ENCODE measurements around the gene FGFRL1. TPM values are rescaled to one million over a fixed set of nuclear protein-coding genes. Genes with fewer than 3 reads are reported as not detected.

Gene FGFRL1
- polyA plus RNA-seq, 1 experiment: 11.2 TPM

DNA sequence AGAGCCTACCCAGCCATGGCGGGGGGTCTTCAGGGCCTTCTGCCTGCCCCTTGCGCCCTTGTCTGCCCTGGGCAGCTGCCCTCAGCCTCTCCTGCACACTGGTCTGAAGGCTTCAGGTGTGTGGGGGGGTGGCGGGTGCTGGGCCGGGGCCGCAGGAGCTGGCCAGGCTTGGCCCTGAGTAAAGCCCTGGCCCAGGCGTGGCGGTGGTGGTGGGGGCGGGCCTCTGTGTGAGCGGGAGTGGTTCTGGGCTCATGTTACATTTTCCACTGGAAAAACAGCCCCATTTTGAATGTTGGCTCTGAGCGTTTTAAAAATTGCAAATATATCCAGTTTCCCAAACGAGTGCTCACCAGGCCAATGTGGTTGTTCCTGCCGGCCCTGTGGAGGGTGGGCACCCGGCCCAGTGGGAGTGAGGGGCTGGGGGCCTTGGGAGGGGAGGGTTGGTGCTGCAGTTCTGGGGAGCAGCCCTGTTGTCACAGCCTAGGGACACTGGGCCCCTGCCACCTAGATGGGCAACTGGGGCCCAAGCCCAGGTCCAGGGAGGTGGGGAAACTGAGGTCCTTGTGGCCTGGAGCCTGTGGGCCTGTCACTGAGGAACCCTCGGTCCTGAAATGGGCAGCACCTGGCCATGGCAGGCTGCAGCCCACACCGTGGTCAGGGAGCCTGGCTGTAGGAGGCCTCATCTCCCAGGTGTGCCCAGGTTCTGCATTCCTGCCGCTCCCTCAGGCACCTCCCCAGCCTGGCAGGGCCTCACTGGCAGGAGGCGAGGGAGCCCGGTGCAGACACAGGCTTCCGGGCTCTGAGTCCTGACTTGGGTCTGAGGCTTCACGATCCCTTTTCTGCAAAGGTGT is 28.3 kb downstream of the FGFRL1 start:
- TF ChIP-seq CTCF (IDR thresholded peaks at IDR 0.05; ENCODE audit: low read depth, low read length): no peak
- ChIA-PET CTCF (no interaction called here), POLR2A (interaction anchor here (0.6 kb wide), 1 partner anchor 455 kb away, joined by 5 read pairs; no protein-coding TSS in a partner anchor)
- Histone ChIP-seq H3K27ac (ENCODE audit: low read depth, low read length) (peak overlapping the region; percentile 52), H3K9me3 (ENCODE audit: control insufficient read depth, insufficient read depth, low read length) (no peaks in the 10 kb centered on the region; the same call in 1 of the 2 replicates), H3K4me3 (ENCODE audit: low read depth, low read length) (no peak overlapping the region), H3K27me3 (ENCODE audit: control insufficient read depth, insufficient read depth, low read length) (no peaks in the 10 kb centered on the region)
- DNase-seq (ENCODE audit: low read depth, low spot score): no peak

- POLR2A ChIA-PET: no interaction called here
- DNase-seq (ENCODE audit: low read depth, low spot score): no peak
- no peak for TF ChIP-seq CTCF (IDR thresholded peaks at IDR 0.05; ENCODE audit: low read depth, low read length)
- CTCF ChIA-PET: no interaction called here
- Histone ChIP-seq H3K9me3 (ENCODE audit: control insufficient read depth, insufficient read depth, low read length) (no peaks in the 10 kb centered on the region; the same call in 1 of the 2 replicates), H3K27me3 (ENCODE audit: control insufficient read depth, insufficient read depth, low read length) (no peaks in the 10 kb centered on the region), H3K27ac (ENCODE audit: low read depth, low read length) (no peak overlapping the region), H3K4me3 (ENCODE audit: low read depth, low read length) (no peak overlapping the region)
Measured at GRCh38 chr4:1040344-1041146, 29.1 kb downstream of the FGFRL1 start.

GRCh38 chr4:1041147-1041935 is 29.9 kb downstream of the FGFRL1 start:
- no peaks in the 10 kb centered on the region for H3K27me3 ChIP-seq (ENCODE audit: control insufficient read depth, insufficient read depth, low read length)
- POLR2A ChIA-PET: no interaction called here
- peak overlapping the region; percentile 0 for H3K27ac ChIP-seq (ENCODE audit: low read depth, low read length)
- no peak overlapping the region for H3K4me3 ChIP-seq (ENCODE audit: low read depth, low read length)
- no peak for TF ChIP-seq CTCF (IDR thresholded peaks at IDR 0.05; ENCODE audit: low read depth, low read length)
- CTCF ChIA-PET: no interaction called here
- no peaks in the 10 kb centered on the region; the same call in 1 of the 2 replicates for H3K9me3 ChIP-seq (ENCODE audit: control insufficient read depth, insufficient read depth, low read length)
- no peak for DNase-seq (ENCODE audit: low read depth, low spot score)

- no peak for TF ChIP-seq CTCF (IDR thresholded peaks at IDR 0.05; ENCODE audit: low read depth, low read length)
- no peaks in the 10 kb centered on the region for H3K27me3 ChIP-seq (ENCODE audit: control insufficient read depth, insufficient read depth, low read length)
- peak overlapping the region; percentile 0 for H3K27ac ChIP-seq (ENCODE audit: low read depth, low read length)
- no peak for DNase-seq (ENCODE audit: low read depth, low spot score)
- no peak overlapping the region for H3K4me3 ChIP-seq (ENCODE audit: low read depth, low read length)
- ChIA-PET POLR2A (no interaction called here), CTCF (no interaction called here)
- H3K9me3 ChIP-seq (ENCODE audit: control insufficient read depth, insufficient read depth, low read length): no peaks in the 10 kb centered on the region; the same call in 1 of the 2 replicates
Measured at GRCh38 chr4:1041936-1042330, 30.5 kb downstream of the FGFRL1 start.
